Cardiac muscle cell (in vitro differentiated cells and primary cell): ENCODE results near the gene CHCHD3. TPM values are rescaled to one million over a fixed set of nuclear protein-coding genes. Genes with fewer than 3 reads are reported as not detected.

Experiments used
- DNase-seq, 2 donors: peaks; one replicate each; pipeline versions ENCODE4 v3.0.0 to v3.0.0-alpha.2; 2010 to 2017; ENCODE audit warnings: low read depth in 1 of 2, low spot score in 1 of 2
- H3K27ac ChIP-seq: fragments of 200-600 bp; sonication (generic); 2 replicates; pipeline ENCODE4 v1.5.1; 2016
- H3K27me3 ChIP-seq: fragments of 200-600 bp; sonication (generic); 2 replicates; pipeline ENCODE4 v1.6.0; 2016; ENCODE audit warnings: control low read depth
- H3K36me3 ChIP-seq: fragments of 200-600 bp; sonication (generic); 2 replicates; pipeline ENCODE4 v1.5.1; 2016; ENCODE audit warnings: control low read depth
- H3K4me1 ChIP-seq: fragments of 200-600 bp; sonication (generic); 2 replicates; pipeline ENCODE4 v1.8.1; 2017; ENCODE audit warnings: low read depth, mild to moderate bottlenecking, mixed run types
- H3K4me3 ChIP-seq: fragments of 200-600 bp; sonication (generic); 2 replicates; pipeline ENCODE4 v1.5.1; 2016; ENCODE audit warnings: mild to moderate bottlenecking
- H3K9me3 ChIP-seq: fragments of 200-600 bp; sonication (generic); 2 replicates; pipeline ENCODE4 v1.5.1; 2017; ENCODE audit warnings: low read depth, mild to moderate bottlenecking, control low read depth
- polyA plus RNA-seq: library from polyadenylated mRNA; unstranded; fragments of >200 nt; fragmentation: Nextera tagmentation; extraction: Ambion mirVana; gene quantifications from 2 replicates; pipeline ENCODE4 v1.2.1, GENCODE V29; 2016
- total RNA-seq: library from RNA; depleted of rRNA; stranded (reverse); fragments of >200 nt; gene quantifications from 2 replicates; pipeline ENCODE4 v1.2.3, GENCODE V29; 2016
- TF ChIP-seq, protein P1 (sequence below): IDR thresholded peaks from 2 replicates; pipeline ENCODE4 v1.5.1; 2012; ENCODE audit warnings: low read depth, mild to moderate bottlenecking, low read length

CHCHD3 gene
- total and polyA plus RNA-seq, 2 experiments from 2014 or later: 95.1 to 127 TPM

DNA sequence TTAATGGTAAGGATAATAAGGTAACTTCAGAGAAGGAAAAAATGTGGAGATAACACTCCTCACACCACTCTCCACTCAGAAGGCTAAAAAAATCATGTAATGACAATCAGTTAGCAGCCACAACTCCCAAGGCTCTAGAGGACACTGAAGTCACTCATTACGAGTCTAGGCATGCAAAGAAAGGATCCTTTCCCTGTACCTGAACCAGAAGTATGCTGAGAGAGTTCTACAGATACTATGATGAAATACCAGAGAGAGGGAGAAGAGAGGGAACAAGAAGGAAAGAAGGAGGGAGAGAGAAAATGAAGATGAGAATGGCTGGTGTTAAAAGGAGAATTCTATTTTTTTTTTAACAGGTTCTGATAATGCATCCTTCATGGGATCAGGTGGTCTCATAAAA, 281.4 kb downstream of the CHCHD3 start:
- TF ChIP-seq, protein P1, sequence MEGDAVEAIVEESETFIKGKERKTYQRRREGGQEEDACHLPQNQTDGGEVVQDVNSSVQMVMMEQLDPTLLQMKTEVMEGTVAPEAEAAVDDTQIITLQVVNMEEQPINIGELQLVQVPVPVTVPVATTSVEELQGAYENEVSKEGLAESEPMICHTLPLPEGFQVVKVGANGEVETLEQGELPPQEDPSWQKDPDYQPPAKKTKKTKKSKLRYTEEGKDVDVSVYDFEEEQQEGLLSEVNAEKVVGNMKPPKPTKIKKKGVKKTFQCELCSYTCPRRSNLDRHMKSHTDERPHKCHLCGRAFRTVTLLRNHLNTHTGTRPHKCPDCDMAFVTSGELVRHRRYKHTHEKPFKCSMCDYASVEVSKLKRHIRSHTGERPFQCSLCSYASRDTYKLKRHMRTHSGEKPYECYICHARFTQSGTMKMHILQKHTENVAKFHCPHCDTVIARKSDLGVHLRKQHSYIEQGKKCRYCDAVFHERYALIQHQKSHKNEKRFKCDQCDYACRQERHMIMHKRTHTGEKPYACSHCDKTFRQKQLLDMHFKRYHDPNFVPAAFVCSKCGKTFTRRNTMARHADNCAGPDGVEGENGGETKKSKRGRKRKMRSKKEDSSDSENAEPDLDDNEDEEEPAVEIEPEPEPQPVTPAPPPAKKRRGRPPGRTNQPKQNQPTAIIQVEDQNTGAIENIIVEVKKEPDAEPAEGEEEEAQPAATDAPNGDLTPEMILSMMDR: no peak
- no peak for DNase-seq
- no peaks in the 10 kb centered on the region for H3K9me3 ChIP-seq
- H3K36me3 ChIP-seq: no peaks in the 10 kb centered on the region
- no peaks in the 10 kb centered on the region for H3K27me3 ChIP-seq
- H3K4me1 ChIP-seq: no peaks in the 10 kb centered on the region
- no peak overlapping the region for H3K4me3 ChIP-seq
- no peak overlapping the region for H3K27ac ChIP-seq

DNA sequence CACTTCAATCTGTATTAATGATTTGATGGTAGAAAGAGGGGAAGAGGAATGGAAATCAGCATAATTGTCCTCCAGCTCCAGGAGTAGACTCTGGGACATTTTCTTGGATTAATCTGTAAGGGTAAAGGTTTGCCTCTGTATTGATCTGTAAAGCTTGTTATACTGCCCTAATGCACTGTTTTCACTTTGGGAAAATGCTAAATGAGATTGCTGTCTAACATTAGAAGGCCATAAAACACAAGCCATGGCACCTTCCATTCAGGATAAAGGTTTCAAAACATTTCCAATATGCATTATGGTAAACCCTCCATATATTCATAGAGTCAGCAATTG, 282.8 kb downstream of the CHCHD3 start:
- Histone ChIP-seq H3K9me3 (no peaks in the 10 kb centered on the region), H3K36me3 (no peaks in the 10 kb centered on the region), H3K27me3 (no peaks in the 10 kb centered on the region), H3K4me1 (no peaks in the 10 kb centered on the region), H3K27ac (no peak overlapping the region), H3K4me3 (no peak overlapping the region)
- TF ChIP-seq, protein P1: no peak
- no peak for DNase-seq

DNA sequence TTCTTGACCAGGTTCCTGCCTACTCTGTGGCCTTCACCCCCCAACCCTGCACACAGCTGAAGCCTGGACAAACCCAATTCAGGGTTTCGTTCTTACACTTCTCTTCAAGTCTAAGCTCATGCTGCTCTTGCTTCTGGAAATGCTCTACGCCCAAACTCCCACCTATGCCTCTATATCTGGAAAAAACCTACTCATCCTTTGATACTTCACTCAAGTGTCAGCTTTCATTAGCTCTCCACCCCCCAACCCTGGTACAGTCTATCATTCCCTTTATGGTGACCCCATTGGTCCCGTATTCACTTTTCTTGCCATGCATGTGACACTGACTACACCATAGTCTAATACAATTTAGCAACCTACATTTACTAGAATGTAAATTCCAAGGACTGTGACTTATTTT, 284.7 kb downstream of the CHCHD3 start:
- Histone ChIP-seq H3K27me3 (no peaks in the 10 kb centered on the region), H3K27ac (no peak overlapping the region), H3K9me3 (no peaks in the 10 kb centered on the region), H3K4me3 (no peak overlapping the region), H3K36me3 (no peaks in the 10 kb centered on the region), H3K4me1 (no peaks in the 10 kb centered on the region)
- DNase-seq: no peak
- TF ChIP-seq, protein P1: no peak

DNA sequence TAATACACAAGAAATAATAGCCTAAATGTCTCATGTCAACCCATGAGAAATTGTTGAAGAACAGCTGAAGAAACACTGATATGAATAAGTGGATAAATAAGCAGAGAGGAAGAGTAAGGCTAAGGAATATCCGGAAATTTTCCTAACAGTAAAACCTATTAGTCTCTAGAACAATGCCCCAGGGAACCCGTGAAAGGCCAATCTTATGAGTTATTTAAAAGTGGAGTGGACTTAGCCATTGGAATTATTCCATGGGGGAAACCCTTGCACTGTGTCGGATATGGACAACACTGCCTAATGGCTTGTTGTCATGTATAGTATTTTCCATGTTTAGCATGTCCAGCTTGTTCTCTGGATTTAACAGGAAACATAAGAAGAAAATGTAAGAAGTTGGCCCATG, 288.4 kb downstream of the CHCHD3 start:
- H3K36me3 ChIP-seq: no peaks in the 10 kb centered on the region

DNA sequence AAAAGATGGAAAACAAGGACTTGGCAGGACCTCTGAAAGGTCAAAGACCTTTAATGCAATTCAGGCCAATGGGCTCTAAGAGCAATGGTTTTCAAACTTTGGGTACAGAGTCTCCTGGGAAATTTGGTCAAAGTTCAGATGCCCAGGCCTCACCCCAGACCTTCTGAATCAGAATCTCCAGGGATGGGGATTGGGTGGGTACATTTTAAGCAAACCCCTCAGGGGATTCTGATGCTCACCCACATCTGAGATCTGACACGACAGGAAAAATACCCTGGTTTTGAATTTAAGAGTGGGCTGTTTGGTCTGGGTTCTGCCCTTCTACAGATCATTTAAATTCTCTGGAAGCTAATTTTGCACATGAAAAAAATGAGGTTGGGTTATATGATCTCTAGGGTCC, 290.9 kb downstream of the CHCHD3 start:
- Histone ChIP-seq H3K27me3 (no peaks in the 10 kb centered on the region), H3K4me3 (no peak overlapping the region), H3K27ac (no peak overlapping the region), H3K36me3 (no peaks in the 10 kb centered on the region), H3K9me3 (no peaks in the 10 kb centered on the region), H3K4me1 (no peaks in the 10 kb centered on the region)
- no peak for DNase-seq
- TF ChIP-seq, protein P1: no peak

More for the DNA sequence above, 288.4 kb downstream of the CHCHD3 start:
- Histone ChIP-seq H3K4me3 (no peak overlapping the region), H3K9me3 (no peaks in the 10 kb centered on the region), H3K27ac (no peak overlapping the region), H3K27me3 (no peaks in the 10 kb centered on the region), H3K4me1 (no peaks in the 10 kb centered on the region)
- no peak for DNase-seq
- TF ChIP-seq, protein P1: no peak

DNA sequence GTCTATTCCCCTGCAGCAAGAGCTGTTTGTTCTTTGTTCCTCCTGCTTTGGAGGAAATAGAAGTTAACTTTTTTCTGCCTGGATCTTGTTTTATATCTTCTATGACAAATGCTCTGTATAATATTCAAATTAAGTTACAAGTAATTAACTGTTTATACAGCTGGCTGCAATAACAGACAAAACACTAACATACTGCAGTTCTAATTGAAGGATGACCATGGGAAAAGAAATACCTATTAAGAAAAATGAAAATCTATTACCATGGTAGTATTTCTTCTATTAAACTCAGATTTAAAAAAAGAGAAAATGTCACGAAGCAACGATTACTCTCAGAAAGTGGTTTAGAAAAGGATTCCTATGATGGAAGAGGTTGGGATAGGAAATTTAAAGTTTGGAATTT, 291.8 kb downstream of the CHCHD3 start:
- DNase-seq: no peak
- TF ChIP-seq, protein P1: no peak
- no peaks in the 10 kb centered on the region for H3K36me3 ChIP-seq
- H3K4me1 ChIP-seq: no peaks in the 10 kb centered on the region
- H3K27me3 ChIP-seq: no peaks in the 10 kb centered on the region
- no peak overlapping the region for H3K4me3 ChIP-seq
- no peaks in the 10 kb centered on the region for H3K9me3 ChIP-seq
- no peak overlapping the region for H3K27ac ChIP-seq
